ENCODE results near the gene LAMA4. TPM values are rescaled to one million over a fixed set of nuclear protein-coding genes. Genes with fewer than 3 reads are reported as not detected.

The LAMA4 gene
- total and polyA plus RNA-seq, 2 of the 13 experiments (the other 11 are each of a cell fraction or from before 2014, with no cell fraction given), result not detected

DNA sequence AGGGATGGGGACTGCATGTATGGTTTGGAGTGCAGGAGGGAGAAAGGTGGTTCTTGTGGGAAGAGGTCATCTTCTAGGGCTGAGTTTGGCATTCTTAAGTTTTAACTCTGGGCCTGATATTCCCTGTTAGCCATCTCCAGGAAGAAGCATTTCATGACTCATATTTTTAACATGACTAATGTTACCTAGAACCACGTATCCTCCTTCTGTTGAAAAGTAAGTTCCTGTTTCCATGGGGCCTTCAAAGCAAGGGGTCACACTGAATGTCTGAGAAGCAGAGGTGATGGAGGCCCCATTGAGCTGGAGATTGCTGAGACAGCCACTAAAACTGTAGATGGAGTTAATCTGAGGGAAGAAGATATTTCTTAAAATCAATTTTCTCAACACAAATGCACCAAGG lies 136.8 kb downstream of the LAMA4 start (continued):
- TF ChIP-seq, protein P1, sequence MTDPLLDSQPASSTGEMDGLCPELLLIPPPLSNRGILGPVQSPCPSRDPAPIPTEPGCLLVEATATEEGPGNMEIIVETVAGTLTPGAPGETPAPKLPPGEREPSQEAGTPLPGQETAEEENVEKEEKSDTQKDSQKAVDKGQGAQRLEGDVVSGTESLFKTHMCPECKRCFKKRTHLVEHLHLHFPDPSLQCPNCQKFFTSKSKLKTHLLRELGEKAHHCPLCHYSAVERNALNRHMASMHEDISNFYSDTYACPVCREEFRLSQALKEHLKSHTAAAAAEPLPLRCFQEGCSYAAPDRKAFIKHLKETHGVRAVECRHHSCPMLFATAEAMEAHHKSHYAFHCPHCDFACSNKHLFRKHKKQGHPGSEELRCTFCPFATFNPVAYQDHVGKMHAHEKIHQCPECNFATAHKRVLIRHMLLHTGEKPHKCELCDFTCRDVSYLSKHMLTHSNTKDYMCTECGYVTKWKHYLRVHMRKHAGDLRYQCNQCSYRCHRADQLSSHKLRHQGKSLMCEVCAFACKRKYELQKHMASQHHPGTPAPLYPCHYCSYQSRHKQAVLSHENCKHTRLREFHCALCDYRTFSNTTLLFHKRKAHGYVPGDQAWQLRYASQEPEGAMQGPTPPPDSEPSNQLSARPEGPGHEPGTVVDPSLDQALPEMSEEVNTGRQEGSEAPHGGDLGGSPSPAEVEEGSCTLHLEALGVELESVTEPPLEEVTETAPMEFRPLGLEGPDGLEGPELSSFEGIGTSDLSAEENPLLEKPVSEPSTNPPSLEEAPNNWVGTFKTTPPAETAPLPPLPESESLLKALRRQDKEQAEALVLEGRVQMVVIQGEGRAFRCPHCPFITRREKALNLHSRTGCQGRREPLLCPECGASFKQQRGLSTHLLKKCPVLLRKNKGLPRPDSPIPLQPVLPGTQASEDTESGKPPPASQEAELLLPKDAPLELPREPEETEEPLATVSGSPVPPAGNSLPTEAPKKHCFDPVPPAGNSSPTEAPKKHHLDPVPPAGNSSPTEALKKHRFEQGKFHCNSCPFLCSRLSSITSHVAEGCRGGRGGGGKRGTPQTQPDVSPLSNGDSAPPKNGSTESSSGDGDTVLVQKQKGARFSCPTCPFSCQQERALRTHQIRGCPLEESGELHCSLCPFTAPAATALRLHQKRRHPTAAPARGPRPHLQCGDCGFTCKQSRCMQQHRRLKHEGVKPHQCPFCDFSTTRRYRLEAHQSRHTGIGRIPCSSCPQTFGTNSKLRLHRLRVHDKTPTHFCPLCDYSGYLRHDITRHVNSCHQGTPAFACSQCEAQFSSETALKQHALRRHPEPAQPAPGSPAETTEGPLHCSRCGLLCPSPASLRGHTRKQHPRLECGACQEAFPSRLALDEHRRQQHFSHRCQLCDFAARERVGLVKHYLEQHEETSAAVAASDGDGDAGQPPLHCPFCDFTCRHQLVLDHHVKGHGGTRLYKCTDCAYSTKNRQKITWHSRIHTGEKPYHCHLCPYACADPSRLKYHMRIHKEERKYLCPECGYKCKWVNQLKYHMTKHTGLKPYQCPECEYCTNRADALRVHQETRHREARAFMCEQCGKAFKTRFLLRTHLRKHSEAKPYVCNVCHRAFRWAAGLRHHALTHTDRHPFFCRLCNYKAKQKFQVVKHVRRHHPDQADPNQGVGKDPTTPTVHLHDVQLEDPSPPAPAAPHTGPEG (CRISPR knock-in tag; IDR thresholded peaks at IDR 0.05), result no peak
- TF ChIP-seq ZNF17 (CRISPR knock-in tag; IDR thresholded peaks at IDR 0.05) (no peak), ZNF235 (CRISPR knock-in tag; IDR thresholded peaks at IDR 0.05; ENCODE audit: borderline replicate concordance) (no peak), ATM (IDR thresholded peaks at IDR 0.05; ENCODE audit: borderline replicate concordance) (no peak), FOSL2 (CRISPR knock-in tag; IDR thresholded peaks at IDR 0.05) (no peak), ATF1 (CRISPR knock-in tag; IDR thresholded peaks at IDR 0.05) (no peak), NFE2L2 (IDR thresholded peaks at IDR 0.05; ENCODE audit: low read length) (no peak), TBX3 (IDR thresholded peaks at IDR 0.05; ENCODE audit: borderline replicate concordance) (no peak)
- TF ChIP-seq, protein P2, sequence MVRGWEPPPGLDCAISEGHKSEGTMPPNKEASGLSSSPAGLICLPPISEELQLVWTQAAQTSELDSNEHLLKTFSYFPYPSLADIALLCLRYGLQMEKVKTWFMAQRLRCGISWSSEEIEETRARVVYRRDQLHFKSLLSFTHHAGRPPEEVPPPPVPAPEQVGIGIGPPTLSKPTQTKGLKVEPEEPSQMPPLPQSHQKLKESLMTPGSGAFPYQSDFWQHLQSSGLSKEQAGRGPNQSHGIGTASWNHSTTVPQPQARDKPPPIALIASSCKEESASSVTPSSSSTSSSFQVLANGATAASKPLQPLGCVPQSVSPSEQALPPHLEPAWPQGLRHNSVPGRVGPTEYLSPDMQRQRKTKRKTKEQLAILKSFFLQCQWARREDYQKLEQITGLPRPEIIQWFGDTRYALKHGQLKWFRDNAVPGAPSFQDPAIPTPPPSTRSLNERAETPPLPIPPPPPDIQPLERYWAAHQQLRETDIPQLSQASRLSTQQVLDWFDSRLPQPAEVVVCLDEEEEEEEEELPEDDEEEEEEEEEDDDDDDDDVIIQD (CRISPR knock-in tag; IDR thresholded peaks at IDR 0.05; ENCODE audit: low read depth), result no peak
